Hypothalamus (tissue), 51 donors: Measurements from ENCODE around the gene CDH10.

Experiments used
- DNase-seq, 51 donors: peaks; one replicate each; lab custom pipeline; 2025; lab: John Stamatoyannopoulos, UW

The CDH10 gene

DNA sequence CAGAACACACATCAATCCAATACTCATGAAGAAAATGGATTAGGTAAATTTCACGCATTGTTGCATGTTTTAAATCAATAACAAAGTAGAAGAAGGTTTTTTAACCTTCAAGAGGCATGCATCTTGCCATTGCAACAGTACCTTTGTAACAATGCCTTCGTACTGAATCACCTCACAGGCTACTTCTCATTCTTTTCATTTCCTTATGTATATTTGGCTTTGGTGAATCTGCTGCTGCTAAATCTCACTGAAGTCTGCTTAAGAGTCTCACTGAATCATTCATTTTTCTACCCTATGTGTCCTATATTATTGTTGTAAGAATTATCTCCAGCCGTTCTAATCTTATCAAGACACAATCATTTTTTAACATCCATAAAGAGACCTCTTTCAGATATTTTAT is 152.5 kb downstream of the CDH10 start:
- no peak for DNase-seq

DNA sequence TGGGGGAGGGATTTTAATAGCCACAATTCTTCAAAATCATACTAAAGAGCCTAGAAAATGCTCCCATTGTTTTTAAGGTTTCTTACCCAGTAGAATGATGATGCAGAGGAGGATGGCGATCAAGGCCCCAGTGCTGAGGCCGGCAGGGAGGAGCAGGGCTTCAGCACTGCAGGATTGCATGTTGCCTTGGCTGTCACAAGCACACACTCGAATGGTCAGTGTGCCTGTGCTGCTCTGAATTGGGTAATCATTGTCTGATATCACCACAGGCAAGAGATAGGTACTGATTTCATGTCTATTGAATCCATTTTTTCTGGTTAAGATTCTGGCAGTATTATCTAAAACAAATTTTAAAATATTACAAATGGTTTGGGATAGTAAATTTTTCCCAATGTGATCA is 153.3 kb downstream of the CDH10 start:
- DNase-seq = no peak

DNA sequence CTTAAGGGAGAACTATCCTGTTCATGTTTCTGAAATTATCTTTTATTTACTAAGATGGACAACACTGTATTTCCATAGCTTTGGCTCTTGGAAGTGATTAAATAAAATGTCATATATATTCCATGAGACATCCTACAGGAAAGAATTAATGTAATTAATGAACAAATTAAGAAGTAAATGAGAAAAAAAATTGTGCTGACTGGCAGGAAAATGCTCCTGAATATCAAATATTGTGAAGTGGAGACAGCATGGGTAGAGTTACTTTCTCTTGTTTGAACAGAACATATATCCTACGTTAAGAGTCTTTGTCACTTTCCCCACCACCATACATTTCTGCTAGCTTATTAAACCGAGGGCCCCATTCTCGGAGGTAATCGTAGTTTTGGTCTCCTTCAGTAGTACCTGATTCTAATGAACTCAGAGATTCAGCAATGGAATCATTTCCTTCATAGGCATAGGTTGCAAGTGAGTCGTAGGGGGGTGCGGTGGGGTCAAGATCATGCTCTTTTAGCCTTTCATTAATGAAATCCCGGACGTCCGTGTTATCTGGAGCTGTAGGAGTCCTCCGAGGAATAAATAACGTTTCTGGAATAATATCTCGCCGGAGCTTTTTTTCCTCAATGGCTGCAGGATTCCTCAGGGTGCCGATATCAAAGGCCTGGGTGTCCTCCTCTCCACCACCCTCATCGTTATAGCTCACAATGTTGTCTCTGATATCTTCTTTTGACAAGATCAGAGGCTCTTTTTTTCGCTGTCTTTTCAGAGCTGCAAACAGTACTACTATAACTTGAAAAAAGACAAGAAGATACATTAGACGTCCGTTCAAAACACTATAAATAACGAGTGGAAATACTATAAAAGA is 157.2 kb downstream of the CDH10 start:
- no peak for DNase-seq

DNA sequence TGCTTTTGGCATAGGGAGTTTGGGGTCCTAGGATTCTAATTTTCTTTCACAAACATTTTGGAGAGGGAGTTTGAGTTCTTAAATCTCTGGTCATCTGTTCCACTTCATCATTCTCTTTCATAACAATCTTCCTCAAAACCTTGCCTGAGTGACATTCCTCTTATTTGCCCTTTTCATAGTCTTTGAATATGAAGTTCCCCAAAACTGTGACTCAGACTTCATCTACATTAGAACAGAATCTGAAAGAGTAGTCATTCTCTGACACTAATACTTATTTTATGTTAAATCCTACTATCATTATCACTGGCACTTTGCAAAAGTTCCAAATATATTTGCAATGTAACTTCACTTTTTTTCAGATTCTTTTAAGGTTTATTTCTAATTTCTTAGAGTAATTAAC is 163.8 kb downstream of the CDH10 start:
- DNase-seq = no peak

DNA sequence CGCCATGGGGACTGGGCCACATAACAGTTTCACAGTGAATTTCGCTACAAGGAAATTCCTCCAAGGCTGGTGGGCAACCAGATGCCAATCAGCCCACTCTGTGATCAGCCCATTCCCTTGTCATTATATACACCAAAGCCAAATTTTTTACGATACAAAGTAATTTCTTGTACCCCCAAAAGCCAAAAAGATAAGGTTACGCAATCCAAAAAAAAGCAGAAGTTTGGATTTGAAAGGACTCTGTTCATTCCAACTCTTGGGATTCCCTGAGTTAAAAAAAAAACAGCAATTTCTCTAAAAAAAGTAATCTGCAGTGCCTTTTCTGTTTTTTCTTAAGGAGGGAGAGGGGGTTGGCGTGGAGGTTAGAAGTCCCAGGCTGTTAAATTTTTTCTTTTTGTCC is 166.8 kb downstream of the CDH10 start:
- DNase-seq = no peak

DNA sequence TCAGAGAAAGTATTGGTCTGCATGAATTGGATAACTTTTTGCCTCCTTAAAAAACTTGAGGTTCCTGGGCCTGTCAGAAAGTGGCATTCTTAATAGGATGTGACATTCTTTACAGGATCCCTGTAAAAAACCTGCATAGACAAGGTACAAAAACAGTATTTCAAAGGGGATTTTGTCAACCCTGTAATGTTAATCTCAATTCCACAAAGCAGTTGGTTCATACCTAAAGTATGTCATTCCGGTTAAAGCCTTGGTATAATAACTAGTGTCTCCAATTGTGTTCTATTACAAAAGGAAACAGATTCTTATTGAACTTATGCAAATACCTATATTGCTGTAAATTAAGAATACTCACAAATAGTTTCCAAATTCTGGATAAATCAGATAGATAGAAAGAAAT is 169.7 kb downstream of the CDH10 start:
- DNase-seq = no peak

DNA sequence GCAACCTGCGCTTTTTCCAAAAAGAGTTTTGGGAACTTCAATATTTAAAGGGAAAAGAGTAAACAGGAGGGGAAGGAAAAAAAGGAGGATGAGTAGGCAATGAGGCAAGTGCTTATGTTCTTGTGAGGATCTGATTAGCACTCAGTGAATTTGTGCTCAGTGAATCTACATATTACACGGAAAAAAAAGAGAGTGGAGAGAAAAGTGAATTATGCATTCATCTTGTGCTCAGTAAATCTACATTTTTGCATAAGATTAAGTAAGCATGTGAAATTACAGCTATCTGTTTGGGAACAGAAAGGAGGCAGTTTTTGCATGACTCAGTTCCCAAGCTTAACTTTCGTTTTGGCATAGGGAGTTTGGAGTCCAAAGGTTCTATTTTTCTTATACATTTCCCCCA is 170.1 kb downstream of the CDH10 start:
- DNase-seq = no peak

DNA sequence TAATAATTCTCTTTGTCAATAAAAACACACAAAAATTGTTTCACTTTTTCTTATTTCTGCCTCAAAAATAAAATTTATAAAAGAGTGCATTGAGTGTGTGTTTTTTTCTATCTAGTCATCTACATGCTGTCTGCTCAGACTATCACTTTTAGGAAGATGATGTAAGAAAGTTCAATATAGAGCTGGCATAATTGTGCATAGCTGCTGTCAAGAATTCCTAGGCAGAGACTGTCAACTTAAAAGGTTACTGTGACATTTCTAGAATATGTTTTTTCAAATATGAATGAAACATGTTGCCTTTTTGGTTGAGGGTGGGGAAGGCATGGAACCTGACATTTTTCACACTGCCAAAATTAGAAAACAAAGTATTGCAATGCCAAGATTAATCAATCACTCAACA is 172.3 kb downstream of the CDH10 start:
- DNase-seq = no peak

DNA sequence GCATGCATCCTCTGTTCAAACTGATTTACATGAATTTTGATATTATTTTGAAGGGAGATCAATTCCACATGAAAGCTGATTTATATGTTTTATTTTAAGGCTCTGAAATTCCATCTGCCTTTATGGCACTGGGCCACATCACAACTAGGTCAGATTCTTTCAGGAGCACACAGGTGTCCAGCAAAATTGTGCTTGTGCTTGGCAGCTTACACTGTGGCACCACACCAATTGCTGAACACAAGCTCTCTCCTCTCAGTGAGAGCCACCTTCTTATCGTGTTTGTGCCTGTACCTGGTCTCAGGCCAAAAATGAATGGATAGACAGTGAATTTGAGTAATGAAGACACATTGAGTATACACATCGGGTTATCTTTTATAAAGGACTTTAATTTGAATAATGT is 200.4 kb downstream of the CDH10 start:
- DNase-seq = no peak

DNA sequence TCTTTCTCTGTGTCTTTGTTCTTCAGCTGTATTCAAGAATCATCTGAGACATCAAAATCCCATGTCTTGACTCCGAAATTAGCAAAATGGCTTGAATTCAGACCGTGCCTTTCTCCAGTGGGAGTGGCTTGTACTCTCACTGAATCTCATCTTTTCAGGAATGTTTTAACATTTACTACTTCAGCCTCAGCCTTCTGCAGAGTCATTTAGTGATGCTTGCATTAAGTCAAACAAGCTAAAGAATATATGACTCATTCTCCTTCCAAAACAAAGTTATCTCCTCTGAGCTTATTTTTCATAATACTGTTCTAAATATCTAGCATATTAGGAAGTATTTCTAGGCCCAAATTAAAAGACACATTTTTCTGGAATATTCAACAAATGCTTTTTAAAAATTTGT is 205.3 kb downstream of the CDH10 start:
- no peak for DNase-seq
